Astrocyte (in vitro differentiated cells and primary cell): ENCODE data around the gene TMEM116. TPM values are rescaled to one million over a fixed set of nuclear protein-coding genes. Genes with fewer than 3 reads are reported as not detected.
"Not testable (repeated sequence)": the region's sequence is repeated elsewhere in the genome, so short reads cannot be mapped to it uniquely, and the experiment has no call there.

Experiments used
- DNase-seq: peaks from one replicate; pipeline ENCODE4 v3.0.0-alpha.2; 2010; ENCODE audit warnings: low read depth
- FAIRE-seq: peaks from 2 replicates; lab custom pipeline; 2011; peaks lifted over from hg19 to GRCh38; lab: Jason Lieb, UNC
- H2AFZ ChIP-seq: 2 replicates; pipeline ENCODE4 v1.6.0; 2012; ENCODE audit warnings: low read depth, low read length, inconsistent platforms
- H3K27ac ChIP-seq: 2 replicates; pipeline ENCODE4 v1.5.1; 2011; ENCODE audit warnings: low read depth, low read length, inconsistent platforms
- H3K27me3 ChIP-seq: 2 replicates; pipeline ENCODE4 v1.6.0; 2011; ENCODE audit warnings: low read length, inconsistent platforms; ENCODE audit not compliant: insufficient read depth
- H3K36me3 ChIP-seq: 2 replicates; pipeline ENCODE4 v1.5.1; 2011; ENCODE audit warnings: low read length, inconsistent platforms; ENCODE audit not compliant: insufficient read depth
- H3K4me1 ChIP-seq: 2 replicates; pipeline ENCODE4 v1.5.1; 2011; ENCODE audit warnings: low read length, inconsistent platforms; ENCODE audit not compliant: insufficient read depth
- H3K4me2 ChIP-seq: 2 replicates; pipeline ENCODE4 v1.6.0; 2012; ENCODE audit warnings: low read length, inconsistent platforms
- H3K4me3 ChIP-seq: 2 replicates; pipeline ENCODE4 v1.5.1; 2011; ENCODE audit warnings: low read depth, mild to moderate bottlenecking, low read length, inconsistent platforms; ENCODE audit not compliant: insufficient read depth
- H3K79me2 ChIP-seq: 2 replicates; pipeline ENCODE4 v1.6.0; 2012; ENCODE audit warnings: mild to moderate bottlenecking, low read length, inconsistent platforms; ENCODE audit not compliant: insufficient read depth
- H3K9ac ChIP-seq: 2 replicates; pipeline ENCODE4 v1.6.0; 2012; ENCODE audit warnings: mild to moderate bottlenecking, low read length, inconsistent platforms
- H3K9me3 ChIP-seq: 2 replicates; pipeline ENCODE4 v1.5.1; 2012; ENCODE audit warnings: low read depth, mild to moderate bottlenecking, low read length, inconsistent platforms; ENCODE audit not compliant: insufficient read depth
- H4K20me1 ChIP-seq: 2 replicates; pipeline ENCODE4 v1.6.0; 2012; ENCODE audit warnings: low read length, inconsistent platforms; ENCODE audit not compliant: insufficient read depth
- H3K27ac Mint-ChIP-seq: one replicate; pipeline ENCODE4 v1.8.0; 2021; ENCODE audit warnings: mild to moderate bottlenecking, mixed read lengths; ENCODE audit not compliant: unreplicated experiment
- H3K27me3 Mint-ChIP-seq: one replicate; pipeline ENCODE4 v1.8.0; 2021; ENCODE audit warnings: low read depth, mixed read lengths; ENCODE audit not compliant: unreplicated experiment
- H3K36me3 Mint-ChIP-seq: one replicate; pipeline ENCODE4 v1.8.0; 2021; ENCODE audit warnings: low read depth, mixed read lengths; ENCODE audit not compliant: unreplicated experiment
- H3K4me1 Mint-ChIP-seq: one replicate; pipeline ENCODE4 v1.8.0; 2021; ENCODE audit warnings: low read depth, mixed read lengths; ENCODE audit not compliant: unreplicated experiment
- H3K4me3 Mint-ChIP-seq: one replicate; pipeline ENCODE4 v1.8.0; 2021; ENCODE audit warnings: mild to moderate bottlenecking, moderate library complexity, mixed read lengths; ENCODE audit not compliant: unreplicated experiment
- H3K9me3 Mint-ChIP-seq: one replicate; pipeline ENCODE4 v1.8.0; 2021; ENCODE audit warnings: mild to moderate bottlenecking, mixed read lengths; ENCODE audit not compliant: unreplicated experiment
- EZH2 ChIP-seq: IDR thresholded peaks from 2 replicates; pipeline ENCODE4 v1.6.1; 2012; ENCODE audit warnings: mild to moderate bottlenecking, low read length, inconsistent platforms; ENCODE audit not compliant: insufficient read depth
- total RNA-seq: library from RNA; stranded (reverse); gene quantifications from 2 replicates; pipeline ENCODE4 v1.2.1, GENCODE V29; 2021
- TF ChIP-seq, protein P1 (sequence below): IDR thresholded peaks from 2 replicates; pipeline ENCODE4 v1.5.1; 2011; ENCODE audit warnings: low read depth, mild to moderate bottlenecking, inconsistent platforms, low read length, moderate library complexity; ENCODE audit not compliant: insufficient read depth

TMEM116 gene
- total RNA-seq, 1 donor from 2014 or later: 7.5 TPM

DNA sequence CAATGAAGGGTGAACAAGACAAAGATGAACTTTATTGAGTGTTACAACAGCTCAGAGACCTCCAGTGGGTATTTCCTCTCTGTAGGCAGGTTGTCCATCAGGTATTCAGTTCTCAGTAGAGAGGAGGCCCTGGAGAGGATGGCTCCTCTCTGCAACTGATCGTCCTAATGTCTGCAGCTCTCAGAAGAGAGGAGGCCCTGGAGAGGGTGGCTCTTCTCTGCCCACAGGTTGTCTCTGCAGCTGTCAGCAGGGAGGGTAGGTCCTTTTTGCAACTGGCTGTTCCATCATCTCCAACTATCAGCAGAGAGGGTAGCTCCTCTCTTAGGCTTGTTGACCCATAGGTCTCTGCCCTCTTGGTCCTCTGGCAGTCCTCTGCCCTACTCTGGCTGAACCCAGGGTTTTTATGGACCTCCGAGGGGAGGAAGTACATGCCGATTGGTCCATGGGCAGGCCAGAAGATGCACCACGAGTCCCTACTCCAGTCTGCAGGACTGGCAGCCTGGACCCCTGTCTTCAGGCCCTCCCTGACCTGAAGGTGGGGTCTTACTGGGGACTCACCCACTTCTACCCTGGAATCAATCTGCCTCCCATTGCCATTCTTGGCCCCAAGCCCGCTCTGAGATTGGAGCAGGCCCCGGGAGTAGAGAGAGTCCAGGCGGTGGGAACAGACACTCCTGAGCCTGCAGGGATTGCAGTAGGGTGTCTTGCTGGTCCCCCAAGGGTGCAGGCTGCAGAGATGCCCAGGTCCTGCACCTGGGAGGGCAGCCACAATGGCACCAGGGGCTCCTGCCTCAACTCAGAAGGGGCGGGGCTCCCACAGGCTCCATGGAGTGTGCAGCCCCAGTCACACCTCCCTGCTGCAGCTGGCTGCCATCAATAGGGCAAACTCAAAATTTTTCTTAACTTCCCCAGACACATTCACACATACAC is 2.3 kb downstream of the TMEM116 start:
- H3K4me3 Mint-ChIP-seq: no peak overlapping the region

DNA sequence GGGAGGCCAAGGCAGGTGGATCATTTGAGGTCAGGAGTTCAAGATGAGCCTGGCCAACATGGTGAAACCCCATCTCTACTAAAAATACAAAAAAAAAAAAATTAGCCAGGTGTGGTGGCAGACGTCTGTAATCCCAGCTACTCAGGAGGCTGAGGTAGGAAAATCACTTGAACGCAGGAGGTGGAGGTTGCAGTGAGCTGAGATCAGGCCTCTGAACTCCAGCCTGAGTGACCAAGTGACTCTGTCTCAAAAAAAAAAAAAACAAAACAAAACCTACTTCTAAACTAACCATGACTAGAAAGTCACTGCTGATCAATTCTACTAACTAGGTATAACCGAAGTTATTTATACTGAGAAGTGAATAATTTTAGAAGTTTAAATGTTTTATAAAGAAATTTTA is 3.4 kb downstream of the TMEM116 start:
- peaks cover 18% of the 10 kb centered on the region for H3K79me2 ChIP-seq
- not testable (repeated sequence) for H2AFZ ChIP-seq, FAIRE-seq, H3K4me3 Mint-ChIP-seq, H3K36me3 Mint-ChIP-seq, H3K4me3 ChIP-seq, H3K9ac ChIP-seq, H3K36me3 ChIP-seq, DNase-seq, H3K27ac ChIP-seq, H3K4me2 ChIP-seq, H3K27me3 ChIP-seq, H3K27ac Mint-ChIP-seq, H3K4me1 ChIP-seq, H3K9me3 ChIP-seq, H3K9me3 Mint-ChIP-seq, H4K20me1 ChIP-seq, H3K27me3 Mint-ChIP-seq
- H3K4me1 Mint-ChIP-seq: peaks cover 16% of the 10 kb centered on the region

More for the DNA sequence above, 2.3 kb downstream of the TMEM116 start:
- Histone ChIP-seq H3K9ac (no peak overlapping the region), H3K79me2 (peaks cover 27% of the 10 kb centered on the region), H4K20me1 (peaks cover 4% of the 10 kb centered on the region), H3K9me3 (no peaks in the 10 kb centered on the region), H3K27ac (no peak overlapping the region), H3K36me3 (no peaks in the 10 kb centered on the region), H3K4me3 (no peak overlapping the region), H2AFZ (no peak overlapping the region), H3K4me1 (peaks cover 6% of the 10 kb centered on the region), H3K4me2 (no peak overlapping the region), H3K27me3 (no peaks in the 10 kb centered on the region)
- Mint-ChIP-seq H3K27me3 (no peaks in the 10 kb centered on the region), H3K4me1 (peaks cover 18% of the 10 kb centered on the region), H3K27ac (no peak overlapping the region), H3K36me3 (peaks cover 2% of the 10 kb centered on the region), H3K9me3 (peaks cover 4% of the 10 kb centered on the region)
- TF ChIP-seq, protein P1, sequence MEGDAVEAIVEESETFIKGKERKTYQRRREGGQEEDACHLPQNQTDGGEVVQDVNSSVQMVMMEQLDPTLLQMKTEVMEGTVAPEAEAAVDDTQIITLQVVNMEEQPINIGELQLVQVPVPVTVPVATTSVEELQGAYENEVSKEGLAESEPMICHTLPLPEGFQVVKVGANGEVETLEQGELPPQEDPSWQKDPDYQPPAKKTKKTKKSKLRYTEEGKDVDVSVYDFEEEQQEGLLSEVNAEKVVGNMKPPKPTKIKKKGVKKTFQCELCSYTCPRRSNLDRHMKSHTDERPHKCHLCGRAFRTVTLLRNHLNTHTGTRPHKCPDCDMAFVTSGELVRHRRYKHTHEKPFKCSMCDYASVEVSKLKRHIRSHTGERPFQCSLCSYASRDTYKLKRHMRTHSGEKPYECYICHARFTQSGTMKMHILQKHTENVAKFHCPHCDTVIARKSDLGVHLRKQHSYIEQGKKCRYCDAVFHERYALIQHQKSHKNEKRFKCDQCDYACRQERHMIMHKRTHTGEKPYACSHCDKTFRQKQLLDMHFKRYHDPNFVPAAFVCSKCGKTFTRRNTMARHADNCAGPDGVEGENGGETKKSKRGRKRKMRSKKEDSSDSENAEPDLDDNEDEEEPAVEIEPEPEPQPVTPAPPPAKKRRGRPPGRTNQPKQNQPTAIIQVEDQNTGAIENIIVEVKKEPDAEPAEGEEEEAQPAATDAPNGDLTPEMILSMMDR: no peak
- TF ChIP-seq EZH2: no peak
- DNase-seq: no peak
- FAIRE-seq: no peak

DNA sequence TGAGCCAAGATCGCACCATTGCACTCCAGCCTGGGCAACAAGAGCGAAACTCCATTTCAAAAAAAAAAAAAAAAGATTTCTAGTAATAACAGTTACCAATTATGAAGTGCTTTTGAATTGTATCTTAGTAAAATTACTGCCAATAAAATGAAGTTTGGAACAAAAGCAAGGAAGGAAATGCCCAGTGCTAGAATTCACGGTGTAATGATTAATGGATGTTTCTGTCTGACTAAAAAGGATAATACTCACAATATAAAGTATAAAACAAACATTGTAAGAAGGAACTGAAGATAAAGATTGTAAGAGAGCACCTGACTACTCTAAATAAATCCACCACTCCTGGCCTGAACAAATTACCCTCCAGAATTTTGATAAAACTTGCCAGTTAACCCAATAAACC is 4.0 kb downstream of the TMEM116 start:
- H3K4me2 ChIP-seq: no peak overlapping the region
- TF ChIP-seq, protein P1: no peak
- no peak for TF ChIP-seq EZH2
- H3K4me1 ChIP-seq: no peaks in the 10 kb centered on the region
- H3K36me3 ChIP-seq: no peaks in the 10 kb centered on the region
- Mint-ChIP-seq H3K27me3 (no peaks in the 10 kb centered on the region), H3K4me1 (peaks cover 14% of the 10 kb centered on the region), H3K27ac (no peak overlapping the region), H3K4me3 (no peak overlapping the region), H3K9me3 (peaks cover 2% of the 10 kb centered on the region), H3K36me3 (no peaks in the 10 kb centered on the region)
- no peaks in the 10 kb centered on the region for H3K27me3 ChIP-seq
- no peaks in the 10 kb centered on the region for H4K20me1 ChIP-seq
- FAIRE-seq (no peak), DNase-seq (no peak)
- no peak overlapping the region for H3K27ac ChIP-seq
- H3K4me3 ChIP-seq: no peak overlapping the region
- H3K9me3 ChIP-seq: no peaks in the 10 kb centered on the region
- peaks cover 12% of the 10 kb centered on the region for H3K79me2 ChIP-seq
- H3K9ac ChIP-seq: no peak overlapping the region
- no peak overlapping the region for H2AFZ ChIP-seq
